Upper lobe of left lung (tissue), 6 donors: ENCODE results near the gene RMND5B. TPM values are rescaled to one million over a fixed set of nuclear protein-coding genes. Genes with fewer than 3 reads are reported as not detected.

ENCODE experiments used
- ATAC-seq, 2 donors: fragments of 200-7000 bp; cut with Tn5 transposase; one replicate each; pipeline ENCODE4 v1.9.1; 2022; ENCODE audit warnings: mild to moderate bottlenecking in 2 of 2, moderate library complexity in 2 of 2; ENCODE audit not compliant: low FRiP score in 2 of 2
- DNase-seq, 2 donors: peaks; one replicate each; pipeline ENCODE4 v3.0.0-alpha.2; 2019 to 2020
- H3K27ac ChIP-seq, 4 donors: fragments of 200-600 bp; sonication (generic); one replicate each; pipeline ENCODE4 v1.5.1; 2016 to 2019
- H3K27me3 ChIP-seq, 4 donors: fragments of 200-600 bp; sonication (generic); one replicate each; pipeline ENCODE4 v1.5.1; 2017 to 2019
- H3K36me3 ChIP-seq, 4 donors: fragments of 200-600 bp; sonication (generic); one replicate each; pipeline ENCODE4 v1.5.1; 2016 to 2019
- H3K4me1 ChIP-seq, 4 donors: fragments of 200-600 bp; sonication (generic); one replicate each; pipeline ENCODE4 v1.5.1; 2018 to 2019
- H3K4me3 ChIP-seq, 4 donors: fragments of 200-600 bp; sonication (generic); one replicate each; pipeline ENCODE4 v1.5.1; 2017 to 2019; ENCODE audit warnings: mild to moderate bottlenecking in 2 of 4, moderate library complexity in 1 of 4
- H3K9me3 ChIP-seq, 4 donors: fragments of 200-600 bp; sonication (generic); one replicate each; pipeline ENCODE4 v1.5.1; 2018 to 2019
- CTCF ChIP-seq, 6 experiments: fragments of 450-650 bp in 4 of 6; fragments of 200-600 bp in 2 of 6; sonication (generic) in 2 of 6; IDR thresholded peaks; one replicate each; pipeline ENCODE4 v1.5.1; 2016 to 2019; ENCODE audit warnings: antibody characterized with exemption in 6 of 6
- EP300 ChIP-seq, 4 donors: sonication (generic); formaldehyde crosslinking; IDR thresholded peaks; one replicate each; pipeline ENCODE4 v1.5.1; 2017; ENCODE audit warnings: antibody characterized with exemption in 4 of 4, control low read depth in 2 of 4
- POLR2A ChIP-seq, 4 donors: fragments of 450-650 bp; IDR thresholded peaks; one replicate each; pipeline ENCODE4 v1.5.1; 2016 to 2017; ENCODE audit warnings: antibody characterized with exemption in 4 of 4, mild to moderate bottlenecking in 2 of 4
- POLR2AphosphoS5 ChIP-seq, 2 donors: sonication (generic); formaldehyde crosslinking; IDR thresholded peaks; one replicate each; pipeline ENCODE4 v1.5.1; 2017; ENCODE audit warnings: antibody characterized with exemption in 2 of 2
- WGBS, 2 donors: methylation state at CpG; one replicate each; pipeline ENCODE4 v1.1.5; 2017 to 2018; 5-methylcytosine and 5-hydroxymethylcytosine counted together
- total RNA-seq, 6 donors: library from RNA; depleted of rRNA in 4 of 6; stranded (reverse); fragments of >200 nt in 4 of 6; gene quantifications; one replicate each; pipeline versions ENCODE4 v1.1.0 to v1.2.1, GENCODE V29; 2016 to 2021
- donor health status: DM: no; HTN: no; CAD: no; lungs with moderate emphysema.
- donor health status: DM: no; HTN: yes; CAD: no; lungs with severe emphysema.

RMND5B gene
- total RNA-seq, 6 donors from 2014 or later, result 36.2 to 70.2 (median 46.0) TPM

DNA sequence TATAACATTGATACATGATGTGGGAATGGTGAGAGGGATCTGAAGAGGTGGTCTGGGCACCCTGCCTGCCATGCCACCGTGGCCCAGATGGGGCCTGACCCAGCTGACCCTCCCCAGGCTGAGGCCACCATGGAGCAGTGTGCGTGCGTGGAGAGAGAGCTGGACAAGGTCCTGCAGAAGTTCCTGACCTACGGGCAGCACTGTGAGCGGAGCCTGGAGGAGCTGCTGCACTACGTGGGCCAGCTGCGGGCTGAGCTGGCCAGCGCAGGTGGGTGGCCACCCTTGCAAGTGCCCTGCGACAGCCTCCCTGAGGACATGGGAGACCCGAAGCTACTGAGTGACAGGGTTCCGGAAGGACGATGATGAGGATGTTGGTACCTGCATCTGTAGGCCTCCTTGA is 7.2 kb downstream of the RMND5B start:
- Histone ChIP-seq H3K4me3 (no peak overlapping the region), H3K27ac (no peak overlapping the region), H3K36me3 (peaks cover 12 to 73% (median 26%) of the 10 kb centered on the region in 4 donors), H3K9me3 (no peaks in the 10 kb centered on the region), H3K27me3 (no peaks in the 10 kb centered on the region), H3K4me1 (no peaks in the 10 kb centered on the region)
- DNase-seq, result peak in 1 of 2 donors; percentile 56
- peak in 1 of 2 donors; percentile 28 for ATAC-seq
- TF ChIP-seq EP300 (IDR thresholded peaks at IDR 0.05) (no peak), CTCF (IDR thresholded peaks at IDR 0.05) (no peak), POLR2AphosphoS5 (IDR thresholded peaks at IDR 0.05) (no peak), POLR2A (IDR thresholded peaks at IDR 0.05) (no peak)
- 92 to 93% methylated on average over 12 of the region's 12 CpGs for WGBS, 2 donors

- TF ChIP-seq EP300 (IDR thresholded peaks at IDR 0.05), result no peak
- no peak for TF ChIP-seq CTCF (IDR thresholded peaks at IDR 0.05)
- no peak for TF ChIP-seq POLR2A (IDR thresholded peaks at IDR 0.05)
- TF ChIP-seq POLR2AphosphoS5 (IDR thresholded peaks at IDR 0.05), result no peak
- ATAC-seq (no peak), DNase-seq (no peak)
- H3K4me3 ChIP-seq, result no peak overlapping the region
- H3K36me3 ChIP-seq, result peaks cover 13 to 83% (median 47%) of the 10 kb centered on the region in 4 donors
- H3K27me3 ChIP-seq, result no peaks in the 10 kb centered on the region
- no peaks in the 10 kb centered on the region for H3K4me1 ChIP-seq
- H3K27ac ChIP-seq, result no peak overlapping the region
- no peaks in the 10 kb centered on the region for H3K9me3 ChIP-seq
- 97 to 99% methylated on average over 4 of the region's 4 CpGs for WGBS, 2 donors
Observed at GRCh38 chr5:178141550-178141949, 10.7 kb downstream of the RMND5B start.

- H3K36me3 ChIP-seq, result peaks cover 23 to 87% (median 55%) of the 10 kb centered on the region in 4 donors
- TF ChIP-seq POLR2A (IDR thresholded peaks at IDR 0.05) (no peak), CTCF (IDR thresholded peaks at IDR 0.05) (no peak), POLR2AphosphoS5 (IDR thresholded peaks at IDR 0.05) (no peak), EP300 (IDR thresholded peaks at IDR 0.05) (no peak)
- no peak for ATAC-seq
Observed at GRCh38 chr5:178142642-178143041, 11.8 kb downstream of the RMND5B start.

DNA sequence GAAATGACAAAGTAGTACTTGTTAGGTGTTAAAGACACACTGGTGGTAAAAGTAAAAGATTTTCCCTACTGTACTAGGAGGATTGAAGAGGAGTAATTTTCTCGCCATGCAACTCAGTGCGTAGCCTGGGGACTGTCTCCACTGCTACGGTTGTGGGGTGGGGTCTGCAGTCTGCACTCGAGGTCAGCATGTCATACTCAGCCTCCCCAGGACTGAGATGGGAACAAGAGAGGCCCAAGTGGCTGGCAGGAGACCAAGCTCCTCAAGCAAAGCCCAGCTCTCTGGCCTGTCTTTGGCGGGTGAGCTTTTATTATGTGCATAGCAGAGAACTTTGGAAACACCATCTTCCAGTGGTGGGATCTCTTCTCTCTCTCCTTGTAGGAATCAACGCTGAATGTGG is 12.4 kb downstream of the RMND5B start:
- no peak for ATAC-seq
- DNase-seq, result no peak
- Histone ChIP-seq H3K27ac (no peak overlapping the region), H3K4me1 (no peaks in the 10 kb centered on the region), H3K27me3 (no peaks in the 10 kb centered on the region), H3K36me3 (peaks cover 25 to 93% (median 61%) of the 10 kb centered on the region in 4 donors), H3K9me3 (no peaks in the 10 kb centered on the region), H3K4me3 (no peak overlapping the region)
- 86 to 88% methylated on average over 5 to 6 of the region's 6 CpGs for WGBS, 2 donors
- TF ChIP-seq POLR2A (IDR thresholded peaks at IDR 0.05) (no peak), POLR2AphosphoS5 (IDR thresholded peaks at IDR 0.05) (no peak), EP300 (IDR thresholded peaks at IDR 0.05) (no peak), CTCF (IDR thresholded peaks at IDR 0.05) (no peak)

More at GRCh38 chr5:178142642-178143041, 11.8 kb downstream of the RMND5B start:
- H3K9me3 ChIP-seq, result no peaks in the 10 kb centered on the region
- no peak overlapping the region for H3K4me3 ChIP-seq
- peak in 1 of 2 donors; percentile 58 for DNase-seq
- H3K4me1 ChIP-seq, result no peaks in the 10 kb centered on the region
- no peak overlapping the region for H3K27ac ChIP-seq
- 93 to 97% methylated on average over 17 to 20 of the region's 20 CpGs for WGBS, 2 donors
- H3K27me3 ChIP-seq, result no peaks in the 10 kb centered on the region

DNA sequence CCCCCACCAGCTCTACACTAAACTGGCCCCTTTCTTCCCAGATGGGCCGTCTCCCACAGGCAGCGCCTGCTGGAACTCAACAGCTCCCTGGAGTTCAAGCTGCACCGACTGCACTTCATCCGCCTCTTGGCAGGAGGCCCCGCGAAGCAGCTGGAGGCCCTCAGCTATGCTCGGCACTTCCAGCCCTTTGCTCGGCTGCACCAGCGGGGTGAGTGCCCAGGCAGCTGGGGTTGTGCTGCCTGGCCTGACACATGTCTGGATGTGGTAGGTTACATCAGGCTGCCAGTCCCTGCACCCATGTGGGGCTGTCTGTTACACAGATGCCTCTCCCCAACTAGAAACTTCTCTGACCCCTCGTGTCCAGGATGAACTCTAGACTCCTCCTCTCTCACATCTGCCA is 13.1 kb downstream of the RMND5B start:
- Histone ChIP-seq H3K4me3 (no peak overlapping the region), H3K27ac (no peak overlapping the region), H3K36me3 (peaks cover 29 to 97% (median 68%) of the 10 kb centered on the region in 4 donors), H3K9me3 (no peaks in the 10 kb centered on the region), H3K27me3 (no peaks in the 10 kb centered on the region), H3K4me1 (no peaks in the 10 kb centered on the region)
- WGBS, 2 donors, result 82 to 88% methylated on average over 3 to 10 of the region's 10 CpGs
- DNase-seq, result peak in 1 of 2 donors; percentile 91
- TF ChIP-seq POLR2A (IDR thresholded peaks at IDR 0.05), result no peak
- no peak for TF ChIP-seq EP300 (IDR thresholded peaks at IDR 0.05)
- no peak for TF ChIP-seq POLR2AphosphoS5 (IDR thresholded peaks at IDR 0.05)
- no peak for TF ChIP-seq CTCF (IDR thresholded peaks at IDR 0.05)
- ATAC-seq, result no peak
